Ramos (cell line): ENCODE measurements around the gene NR2E1.

Source experiments
- in situ Hi-C: fragments of 300-500 bp; cut with MboI; formaldehyde crosslinking; loops from one replicate; pipeline ENCODE4 v1.14.3; 2022; ENCODE audit warnings: low sequenced_read_pairs; ENCODE audit not compliant: unreplicated experiment

NR2E1 gene

DNA sequence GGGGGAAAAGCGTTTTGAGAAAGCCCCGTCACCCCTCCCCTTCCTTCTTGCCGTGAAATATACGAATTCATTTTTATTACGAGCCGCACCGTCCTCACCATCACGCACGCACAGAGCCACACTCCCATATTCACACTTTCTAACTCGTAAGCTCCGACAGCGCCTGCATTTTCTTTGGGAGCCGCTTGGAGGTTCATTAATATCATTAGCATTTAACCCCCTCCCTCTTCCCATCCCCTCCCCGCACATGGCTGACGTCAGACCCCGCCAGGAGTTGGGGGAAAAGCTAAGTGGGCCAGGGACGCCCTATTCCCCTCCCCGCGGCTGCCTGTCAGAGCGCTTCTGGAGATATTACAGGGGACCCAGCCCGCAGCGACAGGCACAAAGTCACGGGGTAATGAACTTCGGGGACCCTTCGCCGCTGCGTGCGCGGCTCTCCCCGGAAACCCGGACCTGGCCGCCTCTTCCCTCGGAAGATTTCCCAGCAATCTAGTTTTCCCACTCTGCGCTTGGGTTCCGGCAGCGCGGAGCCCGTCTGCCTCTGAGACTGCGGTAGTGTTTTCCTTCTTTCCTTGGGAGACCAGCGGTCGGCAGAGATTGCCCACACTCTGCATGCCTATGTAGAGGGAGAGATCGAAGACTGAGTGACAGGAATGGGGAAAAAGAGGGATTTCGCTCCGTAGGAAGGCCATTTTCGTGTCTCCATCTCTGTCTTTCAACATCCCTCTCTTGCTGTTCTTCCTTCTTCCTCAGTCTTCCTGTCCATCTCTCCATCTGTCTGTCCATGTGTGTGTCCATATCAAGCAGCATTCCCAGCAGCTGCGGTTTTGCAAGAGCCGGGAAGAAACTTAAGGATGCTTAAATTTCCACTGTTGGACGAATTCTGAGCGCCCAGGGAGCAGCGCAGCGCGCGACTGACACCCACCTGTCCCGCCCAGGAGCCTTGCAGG lies at the start of gene NR2E1:
Gene NR2E1, plus strand, starts transcription at position 309 of the 950 bp plus-strand sequence. CDS start 744 bp downstream, outside the sequence.
- in situ Hi-C loops, result no loop called here

DNA sequence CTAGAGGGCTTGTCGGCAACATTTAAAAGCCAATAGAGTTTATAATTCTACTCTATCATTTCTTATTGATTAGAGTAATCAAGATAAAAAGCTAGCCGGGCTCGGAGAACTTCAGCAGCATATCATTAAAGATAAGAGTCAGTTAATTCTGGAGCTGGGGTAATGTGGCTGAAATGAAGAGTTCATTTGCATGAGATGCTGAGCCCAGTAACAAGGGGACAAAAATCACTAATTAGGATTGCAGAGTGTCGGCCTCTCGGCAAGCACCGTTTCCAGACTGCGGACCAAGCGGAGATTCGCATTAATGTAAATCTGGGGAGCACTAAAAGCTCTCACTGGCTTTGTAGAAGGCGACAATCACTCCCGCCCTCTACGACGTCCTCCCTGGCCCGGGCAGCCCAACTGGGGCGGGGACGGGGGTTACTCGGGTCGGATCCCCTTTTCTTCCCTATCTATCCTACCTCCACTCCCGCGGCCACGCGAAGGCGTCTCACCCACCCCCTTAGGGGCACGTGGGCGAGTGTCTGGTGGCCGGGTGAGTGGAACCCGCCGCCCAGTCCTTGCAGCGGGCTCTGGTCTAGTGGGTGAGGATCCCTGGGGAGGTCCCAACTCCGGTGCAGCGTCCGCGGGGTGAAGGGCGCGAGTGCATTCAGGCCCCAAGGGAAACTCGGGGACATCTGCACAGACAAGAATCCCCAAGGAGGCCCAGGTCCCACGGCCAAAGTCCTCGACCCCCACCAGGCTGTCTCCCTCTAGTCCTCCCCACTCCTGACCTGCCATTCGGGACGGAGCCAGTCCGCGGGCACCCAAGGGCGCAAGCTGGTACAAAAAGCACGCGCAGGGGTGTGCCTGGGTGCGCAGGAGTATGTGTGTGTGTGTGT lies 49.0 kb upstream of the NR2E1 start:
- in situ Hi-C loops, result no loop called here

DNA sequence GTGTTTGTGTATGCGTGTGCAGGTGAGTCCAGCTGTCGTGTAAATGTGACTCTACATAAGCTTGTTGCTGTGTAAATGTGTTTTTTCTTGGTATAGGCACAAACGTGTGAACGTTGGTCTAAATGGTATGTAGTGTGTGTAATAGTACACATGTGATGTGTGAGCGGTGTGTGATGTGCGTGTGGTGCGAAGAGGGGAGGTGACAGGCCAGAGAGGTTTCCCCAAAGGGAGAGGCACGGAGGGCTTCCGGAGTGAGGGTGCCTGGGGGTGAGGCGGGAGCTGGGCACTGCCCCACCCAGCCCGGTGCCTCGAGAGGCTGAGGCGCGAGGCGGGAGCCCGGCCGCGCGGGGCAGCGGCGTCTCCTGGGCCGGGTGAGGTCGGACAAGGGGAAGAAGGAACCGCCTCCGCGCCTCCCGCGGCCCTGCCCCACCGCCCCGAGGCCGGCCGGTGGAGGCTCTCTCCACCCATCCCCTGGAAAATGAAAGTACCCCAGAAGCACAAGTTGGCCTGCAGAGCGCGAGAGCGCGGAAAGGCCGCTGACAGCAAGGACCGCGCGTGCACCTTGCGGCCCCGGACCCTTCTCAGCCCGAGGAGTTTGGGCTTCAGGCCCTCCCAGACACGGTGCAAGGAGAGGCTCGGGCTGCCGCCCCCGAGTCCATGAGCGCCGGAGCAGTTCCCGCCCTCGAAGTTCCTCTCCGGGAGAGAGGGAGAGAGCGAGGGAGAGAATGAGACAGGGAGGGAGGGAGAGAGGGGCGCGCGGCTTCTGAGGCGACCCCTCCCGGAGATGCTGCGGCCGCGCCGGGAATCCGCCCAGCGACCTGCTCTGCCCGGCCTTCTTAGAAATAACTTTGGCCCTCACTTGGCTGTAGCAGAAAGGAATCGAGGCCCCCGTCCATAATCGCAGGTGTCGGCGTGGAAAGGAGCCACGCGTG lies 48.1 kb upstream of the NR2E1 start:
- in situ Hi-C loops, result no loop called here

DNA sequence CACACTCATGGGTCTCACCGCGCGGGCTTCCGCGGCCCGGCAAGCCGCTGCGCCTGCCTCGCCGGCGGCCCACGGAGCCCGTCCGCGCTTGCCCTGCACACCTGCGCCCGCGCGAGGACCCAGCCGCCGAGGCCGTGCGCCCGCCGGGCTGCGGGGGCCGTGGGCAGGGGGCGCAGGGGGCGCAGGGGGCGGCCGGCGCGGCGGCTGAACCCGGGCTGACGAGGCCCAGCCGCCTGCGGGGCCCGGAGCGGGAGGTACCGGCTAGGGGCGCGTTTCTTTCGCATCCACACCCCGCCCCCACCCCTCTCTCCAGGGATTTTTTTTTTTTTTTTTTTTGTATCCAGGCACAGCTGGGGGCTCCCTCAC lies 47.5 kb upstream of the NR2E1 start:
- in situ Hi-C loops, result no loop called here

DNA sequence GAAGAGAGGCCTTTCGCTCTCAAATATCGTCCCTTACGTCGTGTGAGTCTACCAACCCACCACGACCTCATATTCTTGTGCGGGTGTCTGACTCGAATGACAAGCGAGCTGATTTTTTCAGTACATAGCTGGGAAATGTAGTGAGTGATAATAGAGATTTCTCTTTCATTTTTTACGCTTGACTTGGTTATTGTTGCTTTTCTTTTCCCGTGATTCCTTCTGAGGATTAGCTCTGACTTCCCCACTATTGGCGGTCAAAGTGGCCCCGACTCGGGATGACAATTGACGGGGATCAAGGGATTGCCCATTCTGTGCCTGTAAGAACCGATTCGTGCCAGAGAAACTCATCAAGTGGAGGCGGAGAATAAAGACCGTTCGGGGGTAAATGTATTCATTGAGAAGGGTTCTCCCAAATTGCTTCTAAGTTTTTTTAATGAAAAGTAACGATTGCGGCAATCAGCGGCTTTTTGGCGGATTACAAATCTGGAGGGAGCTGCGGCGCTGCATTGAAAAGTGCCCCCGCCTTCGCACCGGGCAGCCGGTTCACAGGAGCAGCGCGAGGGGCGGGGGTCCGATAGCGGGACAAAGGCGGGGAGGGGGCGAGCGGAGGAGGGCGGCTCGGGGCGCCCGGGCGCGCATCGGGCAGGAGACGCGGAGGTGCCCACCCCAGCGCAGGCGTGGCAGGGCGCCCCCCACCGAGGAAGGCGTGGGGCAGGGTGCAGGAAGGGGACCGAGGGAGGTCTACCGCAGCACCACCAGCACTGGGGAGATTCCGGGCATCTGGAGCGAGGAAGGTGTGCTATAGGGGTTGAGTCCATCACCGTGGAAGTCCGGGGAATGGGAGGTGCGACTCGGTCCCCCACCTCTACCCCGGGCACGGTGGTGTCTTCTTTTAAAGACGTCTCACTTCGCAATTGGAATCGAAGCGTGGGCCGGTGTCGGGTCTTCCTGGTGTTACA lies 46.7 kb upstream of the NR2E1 start:
- in situ Hi-C loops, result no loop called here

DNA sequence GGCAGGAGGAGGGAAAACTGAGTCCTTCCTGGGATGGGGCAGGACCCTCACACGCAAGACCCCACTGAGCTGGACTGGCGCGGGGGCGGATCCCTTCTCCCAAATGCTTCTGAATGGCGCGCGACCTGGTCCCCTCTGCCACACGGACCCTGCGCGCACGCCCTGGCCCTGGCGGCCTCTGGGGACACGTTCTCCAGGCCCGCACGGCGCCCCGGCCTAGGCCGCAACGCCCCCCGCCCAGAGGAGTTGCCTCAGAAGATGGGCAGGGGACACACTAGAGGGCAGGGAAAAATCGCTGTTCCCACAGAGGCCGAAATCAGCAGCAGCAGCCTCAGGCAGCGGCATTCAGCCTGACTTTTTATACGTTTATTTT lies 46.1 kb upstream of the NR2E1 start:
- in situ Hi-C loops, result no loop called here

DNA sequence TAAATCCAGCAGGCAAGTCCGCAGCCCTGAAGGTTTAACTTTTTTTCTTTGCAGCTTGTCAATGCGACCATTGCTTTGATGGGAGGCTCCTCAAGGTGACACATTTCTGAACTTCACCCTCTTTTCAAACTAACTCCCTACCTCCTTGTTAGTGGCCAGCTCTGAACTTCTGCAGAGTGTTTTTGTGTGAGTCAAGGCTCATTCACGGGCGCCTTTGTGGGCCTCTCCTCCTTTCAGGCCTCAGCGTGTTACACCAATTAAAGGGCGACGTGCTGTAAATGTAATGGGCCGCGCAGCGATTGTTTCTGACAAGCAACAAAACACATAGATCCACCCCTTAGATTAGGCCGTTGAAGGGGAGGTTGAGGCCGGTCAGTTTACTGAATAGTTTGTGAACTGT lies 45.5 kb upstream of the NR2E1 start:
- in situ Hi-C loops, result no loop called here

DNA sequence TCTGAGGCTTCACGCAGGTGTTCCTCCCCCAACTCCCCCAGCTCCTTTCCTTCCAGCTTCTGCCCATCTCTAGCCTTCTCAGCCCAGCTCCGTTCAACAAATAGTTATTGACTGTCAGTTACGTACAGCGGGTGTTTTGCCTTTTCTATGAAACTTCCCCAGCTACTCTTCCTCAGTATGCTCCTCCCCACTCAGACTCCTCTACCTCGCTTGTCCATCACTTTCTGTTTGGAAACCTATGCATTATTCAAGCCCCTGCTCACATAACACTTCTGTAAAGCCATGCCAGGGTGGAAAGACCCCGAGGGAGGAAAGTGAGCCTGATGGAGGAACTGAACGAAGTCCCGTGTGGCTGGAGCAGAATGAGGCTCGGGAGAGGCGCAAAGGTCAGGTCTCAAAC lies 44.2 kb upstream of the NR2E1 start:
- in situ Hi-C loops, result no loop called here

DNA sequence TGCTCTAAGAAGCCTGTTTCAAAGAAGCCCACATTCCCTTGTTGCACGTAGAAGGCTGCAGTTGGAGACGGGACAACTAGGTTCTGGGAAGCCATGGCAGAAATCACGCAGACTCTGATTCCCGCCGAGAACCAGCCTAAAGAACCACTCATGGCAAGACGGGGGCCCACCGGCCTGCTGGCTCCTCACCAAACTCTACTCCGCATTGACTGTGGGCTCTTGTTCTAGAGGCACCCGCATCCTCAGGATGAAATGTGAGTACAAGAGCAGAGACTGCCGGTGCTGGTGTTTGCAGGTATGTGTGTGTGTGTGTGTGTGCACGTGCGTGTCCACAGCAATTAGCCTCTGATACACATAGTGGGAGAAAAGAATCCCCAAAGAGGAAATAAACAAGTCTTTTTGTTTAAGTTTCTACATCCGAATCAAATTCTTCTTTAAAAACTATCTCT lies 42.3 kb upstream of the NR2E1 start:
- in situ Hi-C loops, result no loop called here

DNA sequence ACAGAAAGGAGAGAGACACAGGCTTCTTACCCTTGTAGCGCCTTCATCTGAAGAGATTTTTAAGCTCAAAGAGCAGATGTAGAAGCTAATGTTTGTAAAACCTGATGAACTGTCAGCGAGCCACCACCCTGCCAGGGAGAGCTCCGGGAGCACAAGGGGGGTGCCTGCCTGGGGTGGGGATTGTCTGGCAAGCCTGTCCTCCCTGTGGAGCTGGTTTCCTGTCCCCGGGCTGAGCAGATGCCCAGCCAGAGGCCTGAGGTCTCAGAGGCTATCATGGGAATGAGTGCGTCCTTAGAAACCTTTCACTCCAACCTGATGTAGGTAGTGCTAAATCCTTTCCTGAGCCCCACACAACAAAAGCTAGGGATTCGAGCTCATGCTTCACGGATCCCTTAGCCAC lies 41.9 kb upstream of the NR2E1 start:
- in situ Hi-C loops, result no loop called here

DNA sequence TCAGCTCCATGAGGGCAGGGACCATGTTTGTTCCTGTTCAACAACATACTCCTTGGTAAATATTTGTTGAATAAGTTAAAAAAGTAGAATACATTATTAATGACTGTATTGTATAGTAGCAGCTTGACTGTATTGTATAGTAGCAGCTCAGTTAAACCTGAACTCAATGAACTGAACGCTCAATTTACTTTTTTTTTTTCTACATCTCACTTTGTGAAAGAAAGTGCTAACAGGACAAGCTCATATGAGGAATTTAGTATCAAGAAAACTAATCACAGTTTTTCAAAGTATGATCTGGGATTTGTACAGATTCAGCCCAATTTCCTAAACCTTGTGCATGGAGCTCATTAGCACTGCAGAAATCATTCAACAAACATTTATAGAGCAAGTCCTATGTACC lies 38.8 kb upstream of the NR2E1 start:
- in situ Hi-C loops, result no loop called here

DNA sequence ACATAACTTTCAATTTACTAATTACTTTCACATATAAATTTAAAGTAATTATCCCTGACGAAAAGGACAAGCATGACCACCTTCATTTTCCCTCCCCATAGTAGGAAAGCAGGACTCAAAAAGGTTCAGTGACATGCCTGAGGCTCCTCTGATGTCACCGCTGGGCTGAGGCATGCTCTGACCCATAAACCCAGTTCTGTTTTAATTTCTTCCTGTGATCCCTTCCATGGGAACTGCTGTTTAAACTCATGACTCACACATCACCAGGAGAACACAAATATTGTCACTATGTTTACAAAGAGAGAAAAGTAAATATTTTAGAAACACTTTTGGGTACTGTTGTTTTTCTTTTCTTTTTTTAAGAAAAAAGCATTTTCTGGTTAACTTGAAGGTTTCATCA lies 38.0 kb upstream of the NR2E1 start:
- in situ Hi-C loops, result no loop called here

DNA sequence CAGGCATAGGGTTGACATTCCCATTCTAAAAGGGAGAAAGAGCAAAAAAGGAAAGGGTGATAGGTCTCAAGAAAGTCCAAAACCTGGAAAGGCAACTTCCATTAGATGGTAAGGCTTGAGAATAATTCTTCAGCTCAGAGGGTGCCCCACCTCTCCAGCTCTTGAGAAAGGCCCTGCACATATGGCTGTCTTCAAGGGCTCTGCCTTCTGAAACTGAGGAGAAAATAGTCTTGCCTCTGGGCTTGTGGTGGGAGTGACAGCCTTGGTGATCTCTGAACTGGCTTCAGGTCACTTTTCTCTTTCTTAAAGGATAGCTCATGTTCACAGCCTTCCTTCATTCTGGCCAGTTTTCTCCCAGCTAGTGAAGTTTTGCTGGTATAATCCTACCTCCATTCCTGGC lies 35.6 kb upstream of the NR2E1 start:
- in situ Hi-C loops, result no loop called here

DNA sequence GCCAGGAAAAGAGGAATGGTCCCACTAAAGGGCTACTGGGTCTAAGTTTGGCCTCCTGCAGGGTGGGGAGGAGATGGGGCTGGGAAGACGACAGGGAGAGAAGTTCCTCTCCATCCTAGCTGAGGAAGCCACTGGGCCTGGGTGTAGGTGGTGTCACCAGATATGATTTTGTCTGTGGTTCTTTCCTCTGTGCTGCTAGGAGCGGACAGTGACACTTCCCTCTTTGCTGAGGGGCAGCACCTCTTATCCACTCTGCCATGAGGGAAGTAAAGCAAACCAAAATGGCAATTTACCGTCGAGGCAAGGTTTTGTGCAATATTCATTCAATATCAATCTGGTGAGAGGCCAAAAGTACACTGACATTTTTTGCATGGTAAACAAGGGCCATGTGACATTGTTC lies 33.0 kb upstream of the NR2E1 start:
- in situ Hi-C loops, result no loop called here

DNA sequence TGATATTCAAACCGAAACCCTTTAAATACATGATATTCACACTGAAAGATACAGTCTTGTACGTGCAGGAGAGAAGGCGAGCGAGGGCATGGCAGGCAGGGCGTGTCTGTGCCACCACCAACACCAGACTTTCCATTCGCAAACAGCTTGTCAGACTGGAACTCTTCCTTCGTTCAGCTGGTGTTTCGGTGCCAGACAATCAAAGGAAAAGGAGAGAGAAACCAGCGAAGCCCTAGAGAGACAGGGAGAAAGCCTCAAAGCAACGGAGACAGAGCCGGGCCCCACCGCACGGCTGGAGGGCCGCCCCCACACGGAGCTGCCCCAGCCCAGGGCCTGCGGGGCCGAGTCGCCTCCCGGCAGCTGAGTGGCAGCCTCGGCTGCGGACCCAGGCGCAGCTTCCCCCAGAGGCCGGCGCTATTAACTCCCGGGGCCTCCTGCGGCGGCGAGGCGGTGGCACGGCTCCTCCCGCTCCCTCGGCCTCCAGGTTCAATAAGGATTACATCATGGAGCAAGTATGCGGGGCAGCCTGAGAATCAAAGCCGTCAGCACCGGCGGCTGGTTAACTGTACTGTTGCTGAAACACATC lies 32.1 kb upstream of the NR2E1 start:
- in situ Hi-C loops, result no loop called here

DNA sequence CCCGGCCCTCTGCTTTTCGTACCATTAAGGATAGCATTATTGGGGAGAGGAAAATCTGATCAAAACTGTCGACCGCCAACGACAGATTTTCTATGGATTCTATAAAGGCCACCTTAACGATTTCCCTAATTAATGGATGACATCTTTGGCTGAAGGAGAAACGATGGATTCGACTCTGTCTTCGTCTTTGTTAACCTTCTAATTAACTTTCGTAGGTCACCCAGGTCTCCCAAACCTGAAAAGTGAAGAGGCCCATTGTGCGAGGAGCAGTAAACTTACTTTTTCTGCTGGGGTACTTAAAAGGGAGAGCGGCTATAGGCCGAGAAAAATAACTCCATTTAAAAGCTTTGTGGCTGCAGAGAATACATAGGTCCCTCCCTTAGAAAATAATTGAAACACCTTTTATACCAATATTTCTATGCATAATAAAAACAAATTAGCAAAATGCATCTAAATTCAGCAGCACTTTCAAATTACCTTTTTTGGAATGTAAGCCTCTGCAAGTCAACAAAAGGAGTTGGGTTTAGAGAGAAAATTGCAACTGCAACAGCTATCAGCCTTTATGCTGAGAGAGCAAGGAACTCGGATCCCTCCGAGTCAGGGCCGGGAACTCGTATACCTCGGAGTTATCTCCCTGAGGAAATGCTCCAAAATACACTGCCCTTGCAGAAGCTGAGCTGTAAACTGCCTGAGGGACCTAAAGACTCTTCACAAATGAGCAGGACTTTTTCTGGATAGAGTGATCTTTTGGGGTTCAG lies 31.4 kb upstream of the NR2E1 start:
- in situ Hi-C loops, result no loop called here

DNA sequence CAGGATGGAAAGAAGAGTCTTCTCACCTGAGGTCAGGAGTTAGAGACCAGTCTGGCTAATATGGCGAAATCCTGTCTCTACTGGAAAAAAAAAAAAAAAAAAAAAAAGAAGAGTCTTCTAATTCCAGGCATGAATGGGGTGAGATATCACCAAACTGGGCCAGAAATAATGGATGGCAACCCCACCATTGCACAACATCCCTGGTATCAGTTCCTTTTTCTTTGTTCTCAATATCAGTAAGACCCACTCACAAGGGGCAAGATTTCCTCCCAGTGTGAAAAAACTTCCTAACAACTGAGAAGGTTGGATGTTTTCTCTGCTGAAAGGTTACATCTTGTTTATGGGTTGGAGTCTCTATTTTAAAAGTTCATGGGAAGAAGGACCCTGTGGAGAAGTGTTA lies 23.6 kb upstream of the NR2E1 start:
- in situ Hi-C loops, result no loop called here

DNA sequence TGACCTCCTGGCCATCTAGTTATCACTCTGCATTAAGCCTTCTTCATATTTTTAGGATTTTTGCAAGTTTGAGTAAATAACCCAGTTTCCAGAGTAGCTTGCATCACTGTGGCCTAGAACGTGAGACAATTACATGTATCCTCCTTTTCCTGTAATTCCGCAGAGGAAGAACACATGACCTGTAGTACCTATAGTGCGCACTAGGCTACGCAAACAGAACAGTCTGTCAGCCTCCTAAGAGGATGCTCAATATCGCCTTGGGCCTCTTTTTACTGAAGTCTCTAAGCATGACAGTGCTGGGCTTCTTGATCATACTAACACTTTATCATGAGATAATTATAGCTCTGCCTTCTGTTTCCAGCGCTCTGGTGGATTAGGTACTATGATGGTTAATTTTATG lies 20.2 kb upstream of the NR2E1 start:
- in situ Hi-C loops, result no loop called here
